Fibroblast of peridontal ligament (primary cell): ENCODE results near the gene PTPN14.

Experiments used
- DNase-seq: peaks from one replicate; pipeline ENCODE4 v3.0.0-alpha.2; 2010; ENCODE audit errors: extremely low read depth

PTPN14 gene

DNA sequence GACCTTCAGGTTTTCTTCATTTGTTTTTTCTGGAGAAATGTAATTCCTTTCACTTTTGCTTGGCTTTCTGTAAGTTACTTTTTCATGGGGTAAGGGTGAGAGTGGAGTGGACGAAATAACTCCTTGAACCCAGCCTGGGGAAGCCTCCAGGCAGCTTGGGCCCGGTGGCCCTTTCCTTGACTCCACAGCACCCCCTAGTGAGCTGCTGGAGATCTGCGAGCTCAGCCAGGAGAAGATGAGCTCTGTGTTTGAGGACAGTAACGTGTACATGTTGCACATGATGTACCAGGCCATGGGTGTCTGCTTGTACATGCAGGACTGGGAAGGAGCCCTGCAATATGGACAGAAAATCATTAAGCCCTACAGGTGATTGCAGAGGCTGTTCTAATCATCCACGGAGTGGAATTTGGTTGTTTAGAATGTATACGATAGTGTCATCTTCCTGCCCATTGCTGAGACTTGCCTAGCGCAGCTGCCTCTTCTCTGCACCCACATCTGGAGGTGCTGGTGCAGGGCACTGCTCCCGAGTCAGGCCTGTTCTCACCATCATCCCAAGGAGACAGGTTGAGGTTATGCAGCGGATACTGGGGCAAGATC is 219.5 kb downstream of the PTPN14 start:
- peak; percentile 30 for DNase-seq

DNA sequence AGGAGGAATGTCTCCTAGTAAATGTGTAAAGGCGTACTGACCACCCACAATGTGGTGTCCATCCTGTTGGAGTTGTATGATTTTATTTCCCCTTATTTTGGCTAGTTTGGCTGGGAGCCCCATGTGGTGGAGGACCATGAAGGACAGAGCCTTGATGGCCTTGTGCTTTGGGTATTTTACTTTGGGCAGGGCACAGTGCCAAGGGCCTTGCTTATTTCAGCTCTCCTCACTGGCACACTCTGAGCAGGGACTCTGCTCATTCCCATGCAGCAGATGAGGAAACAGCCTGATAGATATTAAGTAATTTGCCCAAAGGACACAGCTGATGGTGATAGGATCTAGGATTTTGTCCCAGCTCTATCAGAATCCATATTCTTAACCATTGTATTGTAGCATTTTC is 220.2 kb downstream of the PTPN14 start:
- DNase-seq = no peak

GRCh38 chr1:214330715-214331114 is 220.7 kb downstream of the PTPN14 start:
- no peak for DNase-seq

DNA sequence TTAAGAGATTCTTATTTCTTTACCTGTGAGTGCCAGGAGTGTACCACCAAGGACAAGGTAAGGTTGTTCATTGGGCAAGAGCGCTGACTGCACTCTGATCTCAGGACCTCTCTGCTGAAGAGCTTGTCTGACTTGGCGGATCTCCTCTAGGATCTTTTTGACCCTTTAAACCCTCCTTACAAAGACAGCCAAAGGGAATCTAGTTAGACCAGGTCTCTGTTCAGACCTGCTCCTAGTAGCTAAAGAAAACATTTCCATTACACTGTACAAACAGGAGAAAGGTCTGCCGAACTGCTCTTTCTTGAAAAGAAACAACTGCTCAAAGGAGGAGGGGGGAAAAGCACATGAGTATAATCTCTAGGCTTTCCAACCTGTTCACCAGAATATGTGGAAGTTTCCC is 221.2 kb downstream of the PTPN14 start:
- no peak for DNase-seq

GRCh38 chr1:214329470-214330220 is 221.8 kb downstream of the PTPN14 start:
- no peak for DNase-seq

GRCh38 chr1:214328770-214329469 is 222.5 kb downstream of the PTPN14 start:
- DNase-seq = peak; percentile 84

DNA sequence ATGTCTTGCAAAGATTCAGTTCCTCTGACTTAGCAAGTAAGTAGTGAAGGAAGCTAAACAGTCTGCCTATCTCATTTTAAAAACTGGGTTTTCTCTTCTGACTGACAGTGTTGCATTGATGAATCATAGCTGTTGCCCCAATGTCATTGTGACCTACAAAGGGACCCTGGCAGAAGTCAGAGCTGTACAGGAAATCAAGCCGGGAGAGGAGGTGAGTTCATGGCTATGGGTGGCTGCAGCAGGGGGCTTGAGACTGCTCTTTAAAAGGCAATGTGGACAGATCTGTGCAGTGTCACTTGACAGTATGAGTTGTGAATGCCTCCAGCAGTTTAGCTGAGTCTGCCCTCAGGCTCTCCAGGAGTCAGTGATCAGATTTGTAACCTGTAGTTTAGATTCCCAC is 223.9 kb downstream of the PTPN14 start:
- DNase-seq = no peak

- no peak for DNase-seq
Observed at GRCh38 chr1:214326406-214326805, 225.0 kb downstream of the PTPN14 start.

DNA sequence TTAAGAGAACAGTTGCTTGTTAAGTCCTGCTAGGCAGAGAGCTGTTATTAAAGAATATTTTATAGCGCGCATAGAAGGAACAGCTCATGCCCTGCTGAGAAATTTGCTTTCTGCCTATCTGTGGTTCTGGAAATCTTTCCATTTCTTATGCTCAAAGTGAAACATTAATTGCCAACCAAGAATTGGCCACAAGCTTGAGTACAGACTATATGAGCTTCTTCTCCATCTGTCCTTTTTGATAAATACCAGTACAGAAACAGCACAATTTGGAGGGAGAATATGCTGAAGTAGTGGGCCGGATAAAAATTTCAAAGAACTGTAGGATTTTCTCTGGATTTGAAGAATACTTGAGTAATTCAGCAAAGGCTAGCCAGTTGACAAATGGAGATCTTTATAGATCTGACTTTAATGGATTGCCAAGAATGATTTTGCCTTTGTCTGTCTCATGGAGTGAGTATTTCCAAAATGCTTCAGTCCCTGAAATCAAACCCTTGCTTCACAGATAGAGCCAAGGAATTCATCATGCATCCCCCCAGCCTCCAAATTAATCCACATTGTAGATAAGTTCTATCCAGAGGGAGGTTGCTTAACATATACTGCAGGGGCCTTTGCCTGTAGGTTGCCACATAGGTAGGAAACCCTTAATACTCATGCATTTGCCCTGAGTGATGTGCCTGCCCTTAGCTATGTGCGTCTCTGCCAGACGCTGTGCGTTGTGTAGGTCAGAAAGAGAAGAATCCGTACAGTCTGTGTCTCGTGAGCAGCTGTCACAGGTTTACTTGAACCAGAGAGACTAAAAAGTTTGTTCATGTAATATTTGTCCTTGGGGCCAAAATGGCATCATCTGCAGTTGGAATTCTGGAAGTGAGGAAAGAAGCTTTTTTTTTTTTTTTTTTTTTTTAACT is 226.3 kb downstream of the PTPN14 start:
- DNase-seq = no peak

- DNase-seq = no peak
Observed at GRCh38 chr1:214321705-214322453, 229.5 kb downstream of the PTPN14 start.

DNA sequence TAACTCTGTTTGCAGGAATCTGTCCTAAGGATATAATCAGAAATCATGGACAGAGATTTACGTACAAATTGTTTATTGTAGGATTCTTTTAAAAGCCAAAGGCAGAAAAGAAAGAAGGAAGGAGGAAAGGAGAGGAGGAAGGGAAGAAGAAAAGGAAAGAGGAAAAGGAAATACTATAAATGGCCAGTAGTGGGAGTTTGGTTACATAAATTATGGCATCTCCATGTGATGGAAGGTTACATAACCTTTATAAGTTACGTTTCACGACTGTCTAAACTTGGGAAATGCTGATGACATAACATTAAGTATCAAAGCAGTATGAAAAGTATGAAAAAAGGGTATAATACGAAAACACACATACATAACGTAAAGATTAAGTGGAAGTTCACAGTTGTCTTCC is 231.5 kb downstream of the PTPN14 start:
- DNase-seq = no peak

DNA sequence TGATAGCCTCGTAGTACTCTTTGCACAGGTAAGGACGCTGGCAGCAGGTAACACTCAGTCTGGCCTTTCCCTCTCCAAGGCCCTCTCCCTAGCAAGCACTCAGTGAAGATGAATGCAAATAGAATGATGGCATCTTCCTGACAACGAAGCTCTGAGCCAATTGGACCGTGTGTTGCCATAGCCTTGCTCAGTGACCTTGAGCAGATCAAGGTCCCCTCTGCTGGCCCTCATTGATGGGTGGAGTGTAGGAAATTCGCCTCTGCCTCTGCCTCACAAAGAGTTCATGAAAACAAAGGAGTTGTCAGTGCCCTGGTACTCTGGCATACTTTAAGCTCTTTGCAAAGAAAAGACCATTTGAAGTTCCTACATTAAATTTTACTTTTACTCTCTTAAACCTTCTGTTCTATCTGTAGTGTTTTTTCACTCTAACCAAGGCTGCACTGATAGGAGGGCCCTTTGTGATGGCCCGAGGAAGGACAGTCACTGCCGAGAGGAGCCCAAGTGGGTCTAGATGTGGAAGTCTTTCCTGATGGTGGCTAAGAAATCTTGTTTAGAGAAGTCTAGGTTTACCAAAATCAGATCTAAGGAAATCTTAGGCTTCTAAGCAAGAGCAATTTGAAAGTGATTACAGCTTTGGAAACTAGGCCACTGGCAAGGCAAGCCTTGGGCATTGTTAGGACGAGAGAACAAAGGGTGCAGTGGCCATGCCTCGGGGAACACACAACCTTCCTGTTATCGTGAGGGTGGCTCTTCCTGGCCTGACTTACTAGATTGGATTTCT is 232.3 kb downstream of the PTPN14 start:
- DNase-seq = no peak

GRCh38 chr1:214318356-214318755 is 233.0 kb downstream of the PTPN14 start:
- DNase-seq = peak; percentile 88

GRCh38 chr1:214317734-214318133 is 233.7 kb downstream of the PTPN14 start:
- peak; percentile 48 for DNase-seq

GRCh38 chr1:214317300-214317699 is 234.1 kb downstream of the PTPN14 start:
- DNase-seq = no peak

DNA sequence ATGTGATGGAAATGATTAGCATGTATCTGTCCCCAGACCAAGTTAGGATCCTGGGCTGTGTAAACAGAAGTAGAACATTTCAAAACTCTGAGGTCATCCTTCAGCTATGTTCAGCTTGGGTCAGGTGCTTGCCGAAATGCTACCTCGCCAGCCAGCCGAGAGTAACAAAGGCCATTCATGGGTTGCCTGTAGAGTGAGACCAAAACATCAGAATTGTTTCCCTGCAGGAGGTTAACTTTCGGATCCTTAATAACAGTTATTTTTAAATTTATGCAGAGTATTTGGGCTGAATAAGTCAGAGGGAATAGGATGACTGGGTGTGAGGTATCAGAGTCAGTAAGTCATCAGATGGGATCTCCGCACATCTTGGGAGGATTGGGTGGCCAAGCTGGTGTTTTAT is 234.8 kb downstream of the PTPN14 start:
- DNase-seq = peak; percentile 25

DNA sequence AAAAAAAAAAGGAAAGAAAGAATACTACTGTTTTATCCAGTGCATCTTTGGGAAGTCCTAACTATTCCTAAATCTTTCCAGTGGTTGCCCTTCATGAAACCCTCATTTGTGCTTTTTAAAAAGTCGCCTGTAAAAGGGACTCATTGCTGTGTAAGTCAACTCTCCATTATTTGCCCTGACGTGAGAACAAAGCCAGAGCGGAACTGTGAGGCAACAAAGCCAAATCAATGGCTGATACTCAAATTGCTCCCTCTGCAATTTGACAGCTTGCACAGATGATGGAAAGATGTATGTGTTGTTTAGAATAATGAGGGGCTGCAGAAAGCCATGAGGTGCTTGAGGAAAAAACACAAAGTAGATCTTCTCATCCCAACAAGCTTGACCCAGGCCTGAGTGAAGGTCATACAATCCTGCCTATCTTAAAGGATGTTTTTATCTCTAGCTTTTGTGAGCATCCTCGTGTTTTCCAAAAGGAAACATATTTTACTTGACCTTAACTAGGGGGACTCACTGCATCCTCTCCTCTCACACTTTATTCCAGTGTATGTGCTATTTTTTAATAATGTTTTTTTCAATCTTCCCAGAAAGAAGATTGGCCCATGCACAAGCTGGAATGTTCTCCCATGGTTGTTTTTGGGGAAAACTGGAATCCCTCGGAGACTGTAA is 237.1 kb downstream of the PTPN14 start:
- DNase-seq = no peak

DNA sequence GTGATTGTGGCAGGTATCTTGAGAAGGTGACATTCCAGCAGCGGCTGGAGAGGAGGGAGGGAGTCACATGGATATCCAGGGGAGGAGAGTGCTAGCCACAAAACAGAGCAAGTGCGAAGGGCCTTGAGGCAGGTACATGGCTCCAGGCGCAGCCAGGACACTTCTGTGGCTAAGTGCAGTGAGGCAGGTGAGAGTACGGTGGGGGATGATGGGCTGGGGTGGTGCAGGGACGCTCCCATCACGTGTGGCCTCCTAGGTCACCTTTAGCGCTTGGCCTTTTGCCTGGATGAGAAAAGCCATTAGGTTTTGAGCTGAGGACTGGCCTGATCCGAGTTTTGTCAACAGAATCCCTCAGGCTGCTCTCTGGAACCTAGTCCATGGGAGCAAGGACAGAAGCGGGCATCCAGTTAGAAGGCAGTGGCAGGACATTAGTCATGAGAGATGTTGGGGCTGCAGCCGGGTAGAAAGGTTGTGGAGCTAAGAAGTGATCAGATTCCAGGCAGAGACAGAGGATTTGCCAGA is 238.8 kb downstream of the PTPN14 start:
- DNase-seq = no peak
